ENCODE data around the gene COPS6. TPM values are rescaled to one million over a fixed set of nuclear protein-coding genes. Genes with fewer than 3 reads are reported as not detected.

The COPS6 gene
- total and polyA plus RNA-seq, 2 donors (not counting 1 experiment from before 2014, with no cell fraction given), result 76.5 to 79.6 TPM

- Histone ChIP-seq H3K27ac (ENCODE audit: low read length in 2 of 2) (no peak overlapping the region), H2AFZ (ENCODE audit: insufficient read depth, low read depth, low read length, poor library complexity, severe bottlenecking) (no peak overlapping the region), H3K9ac (ENCODE audit: low read length) (no peak overlapping the region), H3K36me3 (replicated peaks in 1 of 2; ENCODE audit: control extremely low read depth in 1 of 2, control insufficient read depth in 1 of 2, extremely low read depth in 1 of 2, insufficient read depth in 2 of 2, low read length in 1 of 2) (peaks cover 0 to 35% of the 10 kb centered on the region in 2 experiments), H3K9me3 (ENCODE audit: control extremely low read depth in 1 of 3, control insufficient read depth in 2 of 3, insufficient read depth in 1 of 3, low read length in 2 of 3) (no peaks in the 10 kb centered on the region), H3K4me2 (replicated peaks; ENCODE audit: low read depth, low read length, poor library complexity, severe bottlenecking) (no peak overlapping the region), H3K4me3 (ENCODE audit: control extremely low read depth in 1 of 5, extremely low read depth in 1 of 5, insufficient read depth in 1 of 5, low read depth in 2 of 5, low read length in 4 of 5) (no peak overlapping the region), H3K4me1 (ENCODE audit: control insufficient read depth in 2 of 2, insufficient read depth in 2 of 2, low read length in 2 of 2) (peaks cover 4 to 9% of the 10 kb centered on the region in 2 donors), H3K27me3 (replicated peaks in 1 of 4; ENCODE audit: control extremely low read depth in 1 of 4, control insufficient read depth in 3 of 4, insufficient read depth in 4 of 4, low read length in 3 of 4) (no peaks in the 10 kb centered on the region), H3K79me2 (ENCODE audit: control insufficient read depth, insufficient read depth, low read length) (peaks cover 4% of the 10 kb centered on the region), H4K20me1 (ENCODE audit: control insufficient read depth, insufficient read depth, low read length, poor library complexity, severe bottlenecking) (no peaks in the 10 kb centered on the region)
- Mint-ChIP-seq H3K27ac (no peak overlapping the region), H3K4me1 (peaks cover 7% of the 10 kb centered on the region), H3K4me3 (no peak overlapping the region), H3K9me3 (ENCODE audit: insufficient read depth) (no peaks in the 10 kb centered on the region), H3K27me3 (no peaks in the 10 kb centered on the region)
- intact Hi-C loops (cut with micrococcal nuclease), result no loop called here
- ATAC-seq (ENCODE audit: low read depth) (no peak), DNase-seq (no peak)
- ChIA-PET CTCF (no interaction called here), POLR2A (no interaction called here)
- no peak for TF ChIP-seq EZH2 (IDR thresholded peaks at IDR 0.05; ENCODE audit: borderline replicate concordance, insufficient read depth, low read depth, low read length, poor library complexity, severe bottlenecking)
- TF ChIP-seq CTCF (IDR thresholded peaks at IDR 0.05), result no peak
- 93% methylated on average over 14 of the region's 17 CpGs for WGBS (ENCODE audit: insufficient coverage)
Measured at GRCh38 chr7:100106633-100107032, 17.9 kb downstream of the COPS6 start.

- peaks cover 4% of the 10 kb centered on the region for H3K79me2 ChIP-seq (ENCODE audit: control insufficient read depth, insufficient read depth, low read length)
- intact Hi-C loops (cut with micrococcal nuclease), result no loop called here
- WGBS (ENCODE audit: insufficient coverage), result 93% methylated on average over 24 of the region's 25 CpGs
- no peaks in the 10 kb centered on the region for H4K20me1 ChIP-seq (ENCODE audit: control insufficient read depth, insufficient read depth, low read length, poor library complexity, severe bottlenecking)
- peaks cover 0 to 41% of the 10 kb centered on the region in 2 experiments for H3K36me3 ChIP-seq (replicated peaks in 1 of 2; ENCODE audit: control extremely low read depth in 1 of 2, control insufficient read depth in 1 of 2, extremely low read depth in 1 of 2, insufficient read depth in 2 of 2, low read length in 1 of 2)
- Mint-ChIP-seq H3K4me1 (peaks cover 7% of the 10 kb centered on the region), H3K27me3 (no peaks in the 10 kb centered on the region), H3K4me3 (no peak overlapping the region), H3K9me3 (ENCODE audit: insufficient read depth) (no peaks in the 10 kb centered on the region), H3K27ac (no peak overlapping the region)
- CTCF ChIA-PET, result no interaction called here
- H3K4me1 ChIP-seq (ENCODE audit: control insufficient read depth in 2 of 2, insufficient read depth in 2 of 2, low read length in 2 of 2), result peaks cover 2 to 4% of the 10 kb centered on the region in 2 donors
- no peaks in the 10 kb centered on the region for H3K9me3 ChIP-seq (ENCODE audit: control extremely low read depth in 1 of 3, control insufficient read depth in 2 of 3, insufficient read depth in 1 of 3, low read length in 2 of 3)
- H3K4me3 ChIP-seq (ENCODE audit: control extremely low read depth in 1 of 5, extremely low read depth in 1 of 5, insufficient read depth in 1 of 5, low read depth in 2 of 5, low read length in 4 of 5), result no peak overlapping the region
- no peak for DNase-seq
- ATAC-seq (ENCODE audit: low read depth), result no peak
- no peak overlapping the region for H3K4me2 ChIP-seq (replicated peaks; ENCODE audit: low read depth, low read length, poor library complexity, severe bottlenecking)
- POLR2A ChIA-PET, result interaction anchor here (0.6 kb wide), 1 partner anchor 56 kb away, joined by 3 read pairs; no protein-coding TSS in a partner anchor
- no peak overlapping the region for H2AFZ ChIP-seq (ENCODE audit: insufficient read depth, low read depth, low read length, poor library complexity, severe bottlenecking)
- no peaks in the 10 kb centered on the region for H3K27me3 ChIP-seq (replicated peaks in 1 of 4; ENCODE audit: control extremely low read depth in 1 of 4, control insufficient read depth in 3 of 4, insufficient read depth in 4 of 4, low read length in 3 of 4)
- H3K27ac ChIP-seq (ENCODE audit: low read length in 2 of 2), result no peak overlapping the region
- H3K9ac ChIP-seq (ENCODE audit: low read length), result no peak overlapping the region
- no peak for TF ChIP-seq CTCF (IDR thresholded peaks at IDR 0.05)
- TF ChIP-seq EZH2 (IDR thresholded peaks at IDR 0.05; ENCODE audit: borderline replicate concordance, insufficient read depth, low read depth, low read length, poor library complexity, severe bottlenecking), result no peak
Measured at GRCh38 chr7:100107125-100107737, 18.5 kb downstream of the COPS6 start.
